HG02642 (cell line): ENCODE data around the gene TMEM198.

ENCODE experiments used
- ATAC-seq: cut with Tn5 transposase; IDR thresholded peaks from one replicate; pipeline ENCODE4 v1.9.1; 2021; ENCODE audit warnings: mild to moderate bottlenecking; ENCODE audit not compliant: unreplicated experiment, poor library complexity

Gene TMEM198

DNA sequence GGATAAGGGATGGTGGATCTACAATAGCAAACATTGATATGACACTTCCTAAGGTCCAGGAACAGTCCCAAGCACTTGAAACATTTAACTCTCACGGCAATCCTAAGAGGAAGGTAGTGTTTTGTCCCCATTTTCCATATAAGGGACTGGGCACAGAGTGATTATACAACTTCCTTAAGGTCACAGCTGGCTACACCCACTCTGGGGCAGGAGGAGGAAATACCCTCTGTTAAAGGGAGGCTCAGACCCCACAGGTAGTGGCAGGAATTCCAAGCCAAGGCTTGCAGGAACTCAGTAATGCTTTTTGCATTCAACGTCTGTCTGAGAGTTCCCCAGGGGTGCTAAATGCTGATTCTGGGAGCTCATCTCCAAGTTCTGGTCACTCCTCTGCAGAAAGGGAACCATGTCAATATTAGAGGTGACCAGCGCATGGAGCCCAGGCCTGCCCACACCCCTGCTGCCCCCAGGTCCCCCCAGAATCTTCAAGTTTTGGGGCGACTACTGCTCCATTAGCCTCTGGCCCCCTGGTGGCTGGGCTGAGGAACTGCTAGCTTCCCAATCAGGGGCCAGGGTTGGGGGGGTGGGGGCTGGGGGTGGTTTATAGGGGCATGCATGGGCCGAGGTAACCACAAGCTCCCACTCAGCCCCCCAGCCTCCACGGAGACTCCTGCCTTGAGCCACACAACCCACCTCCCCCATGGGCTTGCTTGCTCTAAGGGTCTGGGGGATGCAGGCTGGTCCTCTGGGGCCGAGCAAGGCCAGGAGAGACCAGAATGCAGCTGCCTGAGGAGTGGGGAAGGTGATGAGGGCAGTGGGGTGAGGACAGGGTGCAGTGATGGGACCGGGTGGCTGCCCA, 16.4 kb downstream of the TMEM198 start:
- peak; percentile 41 for ATAC-seq

- no peak for ATAC-seq
Measured at GRCh38 chr2:219560893-219561178, 17.0 kb downstream of the TMEM198 start.

DNA sequence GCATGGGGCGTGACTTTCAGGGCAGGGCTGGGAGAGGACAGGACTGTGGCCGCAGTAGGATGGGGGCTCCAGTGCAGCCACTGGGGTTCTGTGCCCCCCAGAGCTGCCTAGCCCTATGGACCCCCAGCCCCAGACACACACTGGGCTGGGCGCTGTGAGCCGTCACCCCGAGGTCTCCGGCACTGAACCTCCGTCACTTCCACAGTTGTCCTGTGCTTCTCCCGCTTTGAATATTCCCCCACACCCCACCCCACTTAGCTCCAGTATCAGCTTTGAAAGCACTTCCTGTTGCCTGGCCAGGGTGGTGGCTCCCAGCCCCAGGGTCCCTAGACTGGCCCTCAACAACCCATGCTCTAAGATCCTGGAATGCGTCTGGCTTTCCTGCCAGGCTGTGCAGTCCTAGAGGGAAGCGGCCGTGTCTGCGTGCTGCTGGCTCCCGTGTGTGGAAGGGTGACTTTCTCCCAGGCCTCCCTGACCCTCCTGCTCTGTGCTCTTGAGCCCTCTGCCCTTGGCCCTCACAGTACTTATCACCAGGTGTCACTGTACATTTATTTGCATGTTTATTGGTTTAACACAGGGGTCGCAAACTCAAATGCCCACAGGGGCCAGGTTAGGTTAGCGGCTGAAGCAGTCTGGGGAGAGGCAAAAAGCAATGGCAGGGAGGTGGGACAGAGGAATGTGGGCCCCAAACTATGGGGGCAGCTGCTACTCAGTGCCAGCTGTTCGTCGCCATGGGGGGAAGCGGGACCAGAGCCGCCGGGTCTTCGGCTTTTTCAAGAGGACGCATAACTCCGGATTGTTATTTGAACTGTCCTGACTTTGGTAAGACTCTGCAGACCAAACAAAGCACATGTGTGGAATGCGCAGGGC, 17.6 kb downstream of the TMEM198 start:
- no peak for ATAC-seq

DNA sequence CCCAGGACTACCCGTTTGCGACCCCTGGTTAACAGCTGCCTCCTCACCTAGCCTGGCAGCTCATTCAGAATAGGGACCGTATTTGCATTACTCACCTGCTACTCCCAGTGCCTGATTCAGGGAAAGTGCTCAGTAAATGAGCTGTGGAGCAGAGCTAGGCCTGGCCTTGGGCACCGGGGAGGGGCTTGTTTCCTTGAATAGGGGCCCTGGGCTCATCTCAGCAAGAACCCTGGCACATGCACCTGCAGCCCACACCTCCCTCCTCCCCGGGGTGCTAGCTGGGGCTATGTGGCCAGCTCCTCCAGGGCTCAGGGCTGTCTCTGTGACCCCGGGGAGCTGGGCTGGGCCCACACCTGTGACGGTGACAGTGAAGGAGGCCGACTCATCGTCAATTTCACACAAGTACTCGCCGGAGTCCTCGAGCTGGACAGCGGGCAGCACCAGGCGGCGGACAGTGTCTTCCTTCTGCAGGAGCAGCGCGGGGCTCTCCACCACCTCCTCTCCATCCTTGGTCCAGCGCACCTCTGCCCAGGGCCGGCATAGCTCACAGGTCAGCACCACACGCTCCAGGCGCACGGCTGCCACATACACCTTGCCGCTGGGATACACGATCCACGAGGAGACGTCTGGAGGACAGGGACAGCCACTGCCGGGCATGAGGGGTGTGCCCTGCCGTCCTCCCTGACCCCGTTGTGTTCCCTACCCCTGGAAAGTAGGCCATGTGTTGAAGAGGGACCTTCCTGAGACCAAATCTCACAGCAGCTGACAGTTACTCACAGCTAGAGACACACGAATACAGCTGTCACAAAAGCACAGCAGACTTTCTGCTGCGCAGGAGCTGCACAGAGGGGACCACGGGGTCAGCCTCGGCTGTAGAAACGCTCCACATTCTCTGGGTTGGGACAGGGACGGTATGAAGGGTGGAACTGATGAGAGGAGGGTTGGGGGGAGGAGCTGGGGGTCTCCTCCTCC, 18.5 kb downstream of the TMEM198 start:
- no peak for ATAC-seq

DNA sequence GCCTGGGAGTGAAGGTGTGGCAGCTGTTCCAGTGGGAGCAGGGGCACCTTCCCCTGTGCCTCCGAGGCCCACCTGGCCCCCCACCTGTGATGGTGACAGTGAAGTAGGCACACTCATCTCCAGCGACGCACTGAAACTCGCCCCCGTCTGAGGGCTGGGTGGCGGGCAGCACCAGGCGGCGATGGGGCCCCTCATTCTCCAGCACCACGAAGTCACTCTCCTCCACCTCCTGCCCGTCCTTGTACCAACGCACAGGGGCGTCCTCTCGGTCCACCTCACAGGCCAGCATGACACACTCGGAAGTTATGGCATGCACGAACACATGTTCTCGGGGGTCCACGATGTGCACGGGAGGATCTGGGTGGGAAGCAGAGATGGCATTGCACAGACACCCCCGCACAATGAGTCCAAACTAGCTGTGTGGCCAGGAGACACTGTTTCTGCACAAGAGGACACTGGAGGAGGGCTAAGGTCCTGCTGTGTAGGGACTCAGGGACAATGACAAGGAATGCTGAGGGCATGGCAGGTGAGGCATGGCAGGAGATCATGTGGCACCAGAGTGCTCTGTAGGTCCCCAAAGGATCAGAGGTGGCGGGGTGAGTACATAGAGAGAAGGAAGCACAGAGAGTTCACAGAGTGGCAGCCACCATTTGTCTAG, 19.6 kb downstream of the TMEM198 start:
- ATAC-seq = no peak

DNA sequence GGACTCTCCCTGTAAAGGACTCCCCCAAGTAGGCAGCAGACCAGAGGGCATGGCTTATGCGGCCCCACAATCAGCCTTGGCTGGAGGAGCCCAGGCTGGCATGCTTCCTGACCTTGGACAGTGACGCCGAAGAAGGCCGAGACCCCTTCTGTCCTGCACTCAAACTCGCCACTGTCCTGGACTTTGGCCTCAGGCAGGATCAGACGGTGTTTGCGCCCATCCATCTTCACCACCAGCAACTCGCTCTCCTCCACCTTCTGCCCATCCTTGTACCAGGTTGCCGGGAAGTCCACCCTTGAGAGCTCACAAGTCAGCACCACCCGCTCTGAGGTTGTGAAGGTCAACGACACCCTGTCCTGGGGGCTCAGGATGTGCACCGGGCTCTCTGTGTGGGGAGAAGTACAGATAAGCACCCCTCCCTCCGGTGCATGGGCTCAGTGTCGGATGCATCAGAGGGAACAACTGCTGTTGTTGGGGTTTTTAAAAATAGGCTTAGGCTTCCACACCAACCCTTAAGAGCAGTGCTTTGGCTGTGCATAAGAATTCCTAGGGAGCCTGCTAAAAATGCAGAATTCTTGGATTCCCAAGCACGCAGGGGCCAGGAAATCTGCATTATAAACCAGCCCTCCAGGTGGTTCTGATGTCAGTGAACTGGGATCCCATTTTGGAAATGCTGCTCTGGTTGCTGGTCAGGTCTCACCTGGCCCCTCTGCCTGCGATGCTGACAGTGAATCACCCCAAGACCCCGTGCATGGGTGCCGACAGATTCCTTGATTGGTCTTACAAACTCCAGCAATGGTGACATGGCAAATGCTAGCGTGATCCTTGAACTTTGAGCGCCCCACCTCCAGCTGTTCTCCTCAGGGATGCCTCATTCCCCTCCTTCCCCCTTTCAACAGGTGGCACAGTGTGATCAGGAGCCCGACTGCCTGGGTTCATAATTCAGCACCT, 21.6 kb downstream of the TMEM198 start:
- ATAC-seq = no peak

GRCh38 chr2:219566640-219567039, 22.8 kb downstream of the TMEM198 start:
- ATAC-seq = no peak

- ATAC-seq = no peak
Measured at GRCh38 chr2:219567131-219567530, 23.3 kb downstream of the TMEM198 start.

GRCh38 chr2:219567791-219568361, 24.0 kb downstream of the TMEM198 start:
- no peak for ATAC-seq

GRCh38 chr2:219569041-219569440, 25.2 kb downstream of the TMEM198 start:
- ATAC-seq = no peak

DNA sequence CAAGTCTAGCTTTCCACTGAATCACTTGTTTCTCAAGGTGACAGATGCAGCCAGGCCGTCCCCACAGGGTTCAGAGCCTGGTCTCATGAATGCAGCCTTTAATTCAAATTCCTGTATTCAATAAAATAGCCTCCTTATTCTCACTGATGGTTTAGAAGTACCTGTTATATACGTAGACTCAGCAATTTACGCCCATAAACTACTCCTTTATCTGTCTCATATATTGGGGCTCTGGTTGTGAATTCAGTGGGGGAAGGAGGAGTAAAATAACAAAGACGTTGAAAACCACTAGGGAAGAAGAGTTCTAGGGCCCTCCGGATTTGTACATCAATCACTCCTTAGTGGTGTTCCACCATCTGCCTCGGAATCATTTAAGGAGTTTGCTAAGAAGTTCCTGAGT, 25.8 kb downstream of the TMEM198 start:
- no peak for ATAC-seq

DNA sequence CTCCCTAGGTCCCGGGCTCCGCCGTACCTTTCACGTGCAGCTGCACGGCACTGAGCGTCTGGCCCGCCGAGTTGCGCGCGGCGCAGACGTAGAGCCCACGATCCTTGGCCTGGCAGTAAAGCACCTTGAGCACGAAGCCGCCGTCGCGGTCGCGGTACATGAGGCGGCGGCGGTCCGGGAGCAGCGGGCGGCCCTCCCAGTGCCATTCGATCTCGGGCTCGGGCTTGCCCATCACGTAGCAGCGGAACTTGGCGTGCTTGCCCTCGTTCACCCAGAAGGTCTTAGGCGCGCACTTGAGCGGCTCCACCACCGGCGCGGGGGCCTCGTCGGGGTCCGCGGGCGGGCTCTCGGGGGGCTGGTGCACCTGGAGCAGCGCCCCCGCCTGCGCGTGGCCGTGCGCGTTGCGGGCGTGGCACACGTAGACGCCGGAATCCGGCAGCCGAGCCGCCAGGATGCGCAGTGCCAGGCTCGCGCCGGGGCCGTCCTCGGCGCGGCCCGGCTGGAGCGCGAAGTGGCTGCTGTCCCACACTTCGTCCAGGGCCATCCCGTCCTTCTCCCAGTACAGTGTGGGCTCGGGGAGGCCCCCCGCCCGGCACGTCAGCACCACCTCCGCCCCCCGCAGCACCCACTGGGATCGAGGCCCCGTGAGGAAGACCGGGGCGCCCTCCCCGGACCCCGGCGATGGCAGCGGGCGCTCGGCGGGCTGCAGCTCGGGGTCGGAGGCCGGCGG, 26.5 kb downstream of the TMEM198 start:
- no peak for ATAC-seq

- no peak for ATAC-seq
Measured at GRCh38 chr2:219570924-219571310, 27.1 kb downstream of the TMEM198 start.

DNA sequence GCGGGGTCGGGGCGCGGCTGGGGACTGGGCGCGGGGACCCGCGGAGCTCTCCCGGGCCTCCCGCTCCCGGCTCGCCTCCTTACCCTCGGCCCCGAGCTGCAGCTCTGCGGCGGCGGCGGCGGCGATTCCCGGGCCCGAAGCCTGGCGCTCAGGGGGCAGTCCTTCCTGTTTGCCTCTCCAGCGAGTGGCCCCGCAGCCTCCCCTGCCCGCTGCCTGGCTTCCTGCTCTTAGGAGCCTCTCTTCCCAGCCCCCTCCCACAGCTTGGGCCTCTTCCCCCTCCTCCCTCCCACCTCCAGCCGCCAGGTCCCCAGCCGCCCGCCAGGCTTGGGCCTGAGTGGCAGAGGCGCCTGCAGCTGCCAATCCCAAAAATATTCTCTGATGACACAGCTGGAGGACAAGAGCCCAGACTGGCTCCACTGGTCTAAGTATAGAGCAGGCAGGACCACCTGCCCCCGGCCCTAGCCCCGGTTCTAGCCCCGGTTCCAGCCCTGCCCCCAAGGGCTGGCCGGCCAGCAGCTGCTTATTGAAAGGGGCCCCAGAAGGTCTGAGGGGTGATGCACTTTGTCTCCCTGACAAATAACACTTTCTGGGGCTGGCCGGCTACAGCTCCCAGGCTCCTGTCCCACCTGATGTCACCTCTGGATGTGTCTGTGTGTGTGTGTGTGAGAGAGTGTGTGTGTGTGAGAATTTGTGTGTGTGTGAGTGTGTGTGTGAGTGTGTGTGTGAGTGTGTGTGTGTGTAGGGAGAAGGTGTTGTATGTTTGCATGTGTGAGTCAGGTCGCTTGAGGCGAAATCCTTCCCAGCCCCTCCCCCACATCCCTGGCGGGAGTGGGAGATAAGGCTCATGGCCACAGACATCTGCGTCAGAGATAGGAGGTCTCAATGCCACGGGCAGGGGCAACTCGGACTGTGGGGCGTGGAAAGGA, 27.7 kb downstream of the TMEM198 start, which contains the start of gene OBSL1:
Gene OBSL1 (minus strand): TSS at position 229 of the 926 bp plus-strand sequence. CDS start 307 bp downstream, outside the sequence.
- no peak for ATAC-seq

DNA sequence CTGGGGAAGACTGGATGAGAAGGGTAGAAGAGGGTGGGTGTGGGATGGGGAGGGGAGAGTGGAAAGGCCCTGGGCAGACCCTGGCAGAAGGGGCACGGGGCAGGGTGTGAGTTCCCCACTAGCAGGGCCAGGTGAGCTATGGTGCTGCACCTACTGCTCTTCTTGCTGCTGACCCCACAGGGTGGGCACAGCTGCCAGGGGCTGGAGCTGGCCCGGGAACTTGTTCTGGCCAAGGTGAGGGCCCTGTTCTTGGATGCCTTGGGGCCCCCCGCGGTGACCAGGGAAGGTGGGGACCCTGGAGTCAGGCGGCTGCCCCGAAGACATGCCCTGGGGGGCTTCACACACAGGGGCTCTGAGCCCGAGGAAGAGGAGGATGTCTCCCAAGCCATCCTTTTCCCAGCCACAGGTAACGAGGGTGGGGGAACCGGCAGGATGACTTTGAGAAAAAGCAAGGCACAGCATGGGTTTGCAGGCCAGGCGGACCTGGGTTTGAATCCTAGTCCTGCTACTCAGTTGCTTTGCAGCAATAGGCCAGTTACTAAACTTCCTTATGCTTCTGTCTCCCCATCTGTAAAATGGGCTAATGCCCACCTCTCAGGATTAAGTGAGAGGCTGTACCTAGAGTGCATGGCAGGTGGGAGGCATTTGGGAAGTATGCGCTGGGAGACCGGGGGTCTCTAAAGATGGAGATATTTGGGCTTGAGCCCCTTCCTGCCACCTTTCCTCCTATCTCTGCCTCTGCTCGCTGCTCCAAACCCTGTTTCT, 28.6 kb downstream of the TMEM198 start, which contains the start of gene INHA:
Gene INHA (plus strand): TSS at position 74 of the 765 bp plus-strand sequence. CDS start 65 bp downstream, at position 139.
- ATAC-seq = no peak

DNA sequence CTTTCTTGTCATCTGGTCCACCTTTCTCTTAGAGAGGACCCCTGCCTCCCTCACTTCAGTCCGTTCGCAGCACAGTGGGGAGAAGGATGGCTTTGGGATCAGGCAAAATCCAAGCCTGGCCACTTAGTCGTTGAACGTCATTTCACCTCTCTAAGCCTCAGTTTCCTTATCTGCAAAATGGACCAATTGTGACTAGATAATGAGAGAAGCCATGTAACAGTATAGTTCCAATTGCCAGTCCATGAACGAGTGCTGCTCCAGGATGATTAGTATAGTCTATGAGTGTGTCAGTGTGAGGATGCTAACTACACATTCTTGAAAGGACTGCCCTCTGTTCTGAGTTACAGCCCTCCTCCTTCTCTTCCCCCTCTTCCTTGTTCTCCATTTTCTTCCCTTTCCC, 29.3 kb downstream of the TMEM198 start:
- ATAC-seq = no peak
